ENCODE results near the gene VHLL. TPM values are rescaled to one million over a fixed set of nuclear protein-coding genes. Genes with fewer than 3 reads are reported as not detected.

The VHLL gene
- total and polyA plus RNA-seq, 3 experiments from 2014 or later, result 0.35 TPM; not detected in 2

- H3K36me3 ChIP-seq (ENCODE audit: insufficient read depth, low read length), result peaks cover 65% of the 10 kb centered on the region
- no peak overlapping the region for H3K4me3 Mint-ChIP-seq
- POLR2A ChIA-PET, result no interaction called here
- no peak overlapping the region for H3K4me3 ChIP-seq (ENCODE audit: low read length)
- peaks cover 0 to 4% (median 0%) of the 10 kb centered on the region in 3 donors for H3K4me1 Mint-ChIP-seq
- peaks cover 0 to 83% (median 19%) of the 10 kb centered on the region in 3 donors for H3K36me3 Mint-ChIP-seq
- CTCF ChIA-PET, result no interaction called here
- no peaks in the 10 kb centered on the region for H3K4me1 ChIP-seq (ENCODE audit: insufficient read depth, low read length)
- no peak overlapping the region for H3K27ac ChIP-seq (ENCODE audit: low read depth, low read length)
- H3K27me3 ChIP-seq (ENCODE audit: insufficient read depth, low read length, poor library complexity, severe bottlenecking), result no peaks in the 10 kb centered on the region
- H3K27me3 Mint-ChIP-seq, result no peaks in the 10 kb centered on the region
- peak overlapping the region in 4 of 8 donors; percentile 7 to 68 (median 50) for H3K27ac Mint-ChIP-seq
- no peaks in the 10 kb centered on the region for H3K9me3 Mint-ChIP-seq
- no peak for DNase-seq
- H3K9me3 ChIP-seq (ENCODE audit: low read length), result no peaks in the 10 kb centered on the region
Measured at GRCh38 chr1:156253634-156254033, 45.5 kb downstream of the VHLL start.

GRCh38 chr1:156251527-156251926, 47.6 kb downstream of the VHLL start:
- no peaks in the 10 kb centered on the region for H3K27me3 Mint-ChIP-seq
- no peak for DNase-seq
- Histone ChIP-seq H3K36me3 (ENCODE audit: insufficient read depth, low read length) (peaks cover 53% of the 10 kb centered on the region), H3K9me3 (ENCODE audit: low read length) (no peaks in the 10 kb centered on the region), H3K4me1 (ENCODE audit: insufficient read depth, low read length) (peaks cover under 1% of the 10 kb centered on the region), H3K4me3 (ENCODE audit: low read length) (no peak overlapping the region), H3K27ac (ENCODE audit: low read depth, low read length) (no peak overlapping the region), H3K27me3 (ENCODE audit: insufficient read depth, low read length, poor library complexity, severe bottlenecking) (no peaks in the 10 kb centered on the region)
- CTCF ChIA-PET, result interaction anchor here (1.0 kb wide), 1 partner anchor 27 kb away, joined by 4 read pairs; no protein-coding TSS in a partner anchor
- H3K27ac Mint-ChIP-seq, result peak overlapping the region in 3 of 8 donors; percentile 14 to 76 (median 40)
- H3K4me3 Mint-ChIP-seq, result no peak overlapping the region
- no peaks in the 10 kb centered on the region for H3K9me3 Mint-ChIP-seq
- peaks cover 0 to 4% (median 4%) of the 10 kb centered on the region in 3 donors for H3K4me1 Mint-ChIP-seq
- POLR2A ChIA-PET, result no interaction called here
- H3K36me3 Mint-ChIP-seq, result peaks cover 0 to 64% (median 15%) of the 10 kb centered on the region in 3 donors

GRCh38 chr1:156249593-156249992, 49.5 kb downstream of the VHLL start:
- DNase-seq, result no peak
- H3K4me3 ChIP-seq (ENCODE audit: low read length), result no peak overlapping the region
- peaks cover 16% of the 10 kb centered on the region for H3K4me1 ChIP-seq (ENCODE audit: insufficient read depth, low read length)
- ChIA-PET CTCF (no interaction called here), POLR2A (no interaction called here)
- H3K36me3 Mint-ChIP-seq, result peaks cover 0 to 55% (median 9%) of the 10 kb centered on the region in 3 donors
- H3K27me3 ChIP-seq (ENCODE audit: insufficient read depth, low read length, poor library complexity, severe bottlenecking), result no peaks in the 10 kb centered on the region
- H3K4me3 Mint-ChIP-seq, result peak overlapping the region in 1 of 7 donors; percentile 54
- H3K9me3 ChIP-seq (ENCODE audit: low read length), result no peaks in the 10 kb centered on the region
- H3K27ac Mint-ChIP-seq, result peak overlapping the region in 5 of 8 donors; percentile 10 to 38 (median 36)
- peaks cover 15 to 19% (median 18%) of the 10 kb centered on the region in 3 donors for H3K4me1 Mint-ChIP-seq
- H3K9me3 Mint-ChIP-seq, result no peaks in the 10 kb centered on the region
- no peak overlapping the region for H3K27ac ChIP-seq (ENCODE audit: low read depth, low read length)
- peaks cover 44% of the 10 kb centered on the region for H3K36me3 ChIP-seq (ENCODE audit: insufficient read depth, low read length)
- H3K27me3 Mint-ChIP-seq, result peaks cover 0 to 1% of the 10 kb centered on the region in 2 donors

Other genes with a start within 250 kb of the VHLL start
- gene UBQLN4, start 245.5 kb downstream of the VHLL start, total RNA-seq, result 10 to 100 TPM; 59.4 to 61.9 TPM
- 15.6 TPM for gene UBQLN4, start 245.5 kb downstream of the VHLL start, polyA plus RNA-seq
- 10 to 100 TPM; 61.9 to 67.4 TPM for gene LAMTOR2, start 244.5 kb downstream of the VHLL start, total RNA-seq
- gene LAMTOR2, start 244.5 kb downstream of the VHLL start, polyA plus RNA-seq, result 134 TPM
- not detected for gene RAB25, start 238.1 kb downstream of the VHLL start, total RNA-seq
- gene RAB25, start 238.1 kb downstream of the VHLL start, polyA plus RNA-seq, result 0.76 TPM
- 1 to 10 TPM in 1 of 2 experiments, under 1 TPM in 1; 0.24 to 1.0 TPM for gene MEX3A, start 216.8 kb downstream of the VHLL start, total RNA-seq
- not detected for gene MEX3A, start 216.8 kb downstream of the VHLL start, polyA plus RNA-seq
- gene LMNA, start 184.6 kb downstream of the VHLL start, total RNA-seq, result 100 to 1,000 TPM; 325 to 335 TPM
- gene LMNA, start 184.6 kb downstream of the VHLL start, polyA plus RNA-seq, result 13.9 TPM
- gene SEMA4A, start 145.7 kb downstream of the VHLL start, total RNA-seq, result 10 to 100 TPM; 21.6 to 23.0 TPM
- 10.7 TPM for gene SEMA4A, start 145.7 kb downstream of the VHLL start, polyA plus RNA-seq
- 10 to 100 TPM; 30.8 to 32.4 TPM for gene SLC25A44, start 105.2 kb downstream of the VHLL start, total RNA-seq
- gene SLC25A44, start 105.2 kb downstream of the VHLL start, polyA plus RNA-seq, result 21.4 TPM
- 10 to 100 TPM; 85.9 to 88.3 TPM for gene PMF1, start 86.3 kb downstream of the VHLL start, total RNA-seq
- gene PMF1, start 86.3 kb downstream of the VHLL start, polyA plus RNA-seq, result 83.3 TPM
- gene BGLAP, start 57.1 kb downstream of the VHLL start, total RNA-seq, result 1 to 10 TPM in 1 of 2 experiments, under 1 TPM in 1; 0.97 to 1.5 TPM
- gene BGLAP, start 57.1 kb downstream of the VHLL start, polyA plus RNA-seq, result not detected
- gene PAQR6, start 51.3 kb downstream of the VHLL start, total RNA-seq, result 1 to 10 TPM; 1.9 TPM
- gene PAQR6, start 51.3 kb downstream of the VHLL start, polyA plus RNA-seq, result 0.53 TPM
- gene SMG5, start 16.5 kb downstream of the VHLL start, total RNA-seq, result 100 to 1,000 TPM; 110 to 117 TPM
- 27.3 TPM for gene SMG5, start 16.5 kb downstream of the VHLL start, polyA plus RNA-seq
- 10 to 100 TPM; 10.8 to 11.2 TPM for gene TMEM79, start 15.0 kb downstream of the VHLL start, total RNA-seq
- 5.6 TPM for gene TMEM79, start 15.0 kb downstream of the VHLL start, polyA plus RNA-seq
- gene GLMP, start 3.6 kb downstream of the VHLL start, total RNA-seq, result 10 to 100 TPM; 19.5 to 20.9 TPM
- gene GLMP, start 3.6 kb downstream of the VHLL start, polyA plus RNA-seq, result 18.9 TPM
- gene CCT3, start 39.0 kb upstream of the VHLL start, total RNA-seq, result 100 to 1,000 TPM; 526 to 528 TPM
- gene CCT3, start 39.0 kb upstream of the VHLL start, polyA plus RNA-seq, result 199 TPM
- under 1 TPM in 1 of 2 experiments, not detected in 1; 0.53 TPM for gene TSACC, start 39.2 kb upstream of the VHLL start, total RNA-seq
- gene TSACC, start 39.2 kb upstream of the VHLL start, polyA plus RNA-seq, result 0.84 TPM
- gene RHBG, start 69.9 kb upstream of the VHLL start, total RNA-seq, result not detected
- not detected for gene RHBG, start 69.9 kb upstream of the VHLL start, polyA plus RNA-seq
- gene MEF2D, start 201.5 kb upstream of the VHLL start, total RNA-seq, result 10 to 100 TPM; 32.9 to 35.4 TPM
- gene MEF2D, start 201.5 kb upstream of the VHLL start, polyA plus RNA-seq, result 19.2 TPM